Measurements from ENCODE around the gene CHRDL2. TPM values are rescaled to one million over a fixed set of nuclear protein-coding genes. Genes with fewer than 3 reads are reported as not detected.

CHRDL2 gene
- total and polyA plus RNA-seq, 2 of the 4 experiments (the other 2 are of a cell fraction), result 0.80 TPM; not detected in 1

- no peak overlapping the region for H3K4me3 ChIP-seq (ENCODE audit: insufficient read depth, low read depth, low read length)
- no peak overlapping the region for H3K14ac ChIP-seq (replicated peaks; ENCODE audit: low read depth, low read length)
- peaks cover 19% of the 10 kb centered on the region for H3K4me1 ChIP-seq (ENCODE audit: control insufficient read depth, insufficient read depth, low read length)
- H2BK120ac ChIP-seq (ENCODE audit: low read depth, low read length), result no peak overlapping the region
- H3K56ac ChIP-seq (ENCODE audit: extremely low read depth, insufficient read depth, low read length), result no peak overlapping the region
- H2BK15ac ChIP-seq (ENCODE audit: low read depth, low read length), result no peak overlapping the region
- no peaks in the 10 kb centered on the region for H3K27me3 ChIP-seq (ENCODE audit: control insufficient read depth, insufficient read depth, low read length)
- no peak overlapping the region for H4K5ac ChIP-seq (ENCODE audit: low read depth, low read length)
- H4K20me1 ChIP-seq (ENCODE audit: insufficient read depth, low read length), result peaks cover 68% of the 10 kb centered on the region
- TF ChIP-seq CEBPB (IDR thresholded peaks at IDR 0.05; ENCODE audit: low read depth, low read length) (peak; percentile 13; the same call in 1 of the 2 replicates), FOS (IDR thresholded peaks at IDR 0.05; ENCODE audit: low read depth, low read length) (no peak)
- H3K4me2 ChIP-seq (ENCODE audit: low read depth, low read length), result 0 out of 2 replicates have a peak overlapping the region, but pooled peaks have one; percentile 10
- H3K27ac ChIP-seq (ENCODE audit: insufficient read depth, low read length), result no peak overlapping the region
- no peak overlapping the region for H3K23ac ChIP-seq (ENCODE audit: low read depth, low read length)
- in situ Hi-C loops (cut with MboI; ENCODE audit: low sequenced_read_pairs) (no loop called here), dilution Hi-C loops (cut with HindIII; ENCODE audit: low sequenced_read_pairs, unreplicated experiment) (no loop called here), intact Hi-C loops (cut with micrococcal nuclease) (loop anchor here (2.0 to 5.0 kb wide), 2 partner anchors 19 to 34 kb away; no protein-coding TSS in a partner anchor)
- H2AFZ ChIP-seq (replicated peaks; ENCODE audit: low read length, poor library complexity), result no peak overlapping the region
- no peaks in the 10 kb centered on the region for H3K36me3 ChIP-seq (ENCODE audit: control insufficient read depth, insufficient read depth, low read length)
- no peak overlapping the region for H3K4ac ChIP-seq (ENCODE audit: low read depth, low read length)
- no peak overlapping the region for H2AK5ac ChIP-seq (ENCODE audit: low read depth, low read length)
- H4K8ac ChIP-seq (ENCODE audit: low read depth in 2 of 2, low read length in 2 of 2), result no peak overlapping the region
- no peak overlapping the region for H3K9ac ChIP-seq (ENCODE audit: low read depth, low read length)
- H2BK20ac ChIP-seq (ENCODE audit: low read depth, low read length), result no peak overlapping the region
- ATAC-seq (ENCODE audit: low read depth), result peak; percentile 79
- H2BK5ac ChIP-seq (ENCODE audit: low read depth, low read length, poor library complexity, severe bottlenecking), result peak overlapping the region; percentile 5
- DNase-seq, result peak; percentile 76
- no peaks in the 10 kb centered on the region for H3K9me3 ChIP-seq (ENCODE audit: control insufficient read depth, insufficient read depth, low read length)
- no peak overlapping the region for H4K91ac ChIP-seq (ENCODE audit: insufficient read depth, low read depth, low read length)
- CTCF ChIA-PET, result interaction anchor here (0.7 to 1.2 kb wide), 4 partner anchors 17 to 39 kb away, joined by 3 read pairs; no protein-coding TSS in a partner anchor
- POLR2A ChIA-PET (ENCODE audit: unreplicated experiment), result no interaction called here
- peaks cover 16% of the 10 kb centered on the region for H3K9me1 ChIP-seq (ENCODE audit: insufficient read depth, low read length)
- peaks cover 49 to 73% of the 10 kb centered on the region in 2 experiments for H3K79me1 ChIP-seq (ENCODE audit: low read depth in 1 of 2, low read length in 2 of 2)
- no peak overlapping the region for H2AK9ac ChIP-seq (replicated peaks; ENCODE audit: low read depth, low read length, poor library complexity)
- BruUV-seq (replicated peaks), result no TSS peak
- no peak overlapping the region for H3K18ac ChIP-seq (ENCODE audit: low read depth, low read length)
Observed at GRCh38 chr11:74773476-74773875, 42.2 kb upstream of the CHRDL2 start.
